Esophagus squamous epithelium (tissue), 4 donors: ENCODE data around the gene HEY2.

Experiments
- POLR2A ChIP-seq, 4 donors: fragments of 450-650 bp; IDR thresholded peaks; one replicate each; pipeline ENCODE4 v1.6.1; 2017; ENCODE audit warnings: antibody characterized with exemption in 4 of 4, mild to moderate bottlenecking in 4 of 4, moderate library complexity in 3 of 4
- TF ChIP-seq, protein P1 (sequence below), 6 experiments: fragments of 450-650 bp in 4 of 6; fragments of 200-600 bp in 2 of 6; sonication (generic) in 2 of 6; IDR thresholded peaks; one replicate each; pipeline ENCODE4 v1.5.1; 2016 to 2019; ENCODE audit warnings: antibody characterized with exemption in 6 of 6, mild to moderate bottlenecking in 4 of 6, moderate library complexity in 4 of 6

DNA sequence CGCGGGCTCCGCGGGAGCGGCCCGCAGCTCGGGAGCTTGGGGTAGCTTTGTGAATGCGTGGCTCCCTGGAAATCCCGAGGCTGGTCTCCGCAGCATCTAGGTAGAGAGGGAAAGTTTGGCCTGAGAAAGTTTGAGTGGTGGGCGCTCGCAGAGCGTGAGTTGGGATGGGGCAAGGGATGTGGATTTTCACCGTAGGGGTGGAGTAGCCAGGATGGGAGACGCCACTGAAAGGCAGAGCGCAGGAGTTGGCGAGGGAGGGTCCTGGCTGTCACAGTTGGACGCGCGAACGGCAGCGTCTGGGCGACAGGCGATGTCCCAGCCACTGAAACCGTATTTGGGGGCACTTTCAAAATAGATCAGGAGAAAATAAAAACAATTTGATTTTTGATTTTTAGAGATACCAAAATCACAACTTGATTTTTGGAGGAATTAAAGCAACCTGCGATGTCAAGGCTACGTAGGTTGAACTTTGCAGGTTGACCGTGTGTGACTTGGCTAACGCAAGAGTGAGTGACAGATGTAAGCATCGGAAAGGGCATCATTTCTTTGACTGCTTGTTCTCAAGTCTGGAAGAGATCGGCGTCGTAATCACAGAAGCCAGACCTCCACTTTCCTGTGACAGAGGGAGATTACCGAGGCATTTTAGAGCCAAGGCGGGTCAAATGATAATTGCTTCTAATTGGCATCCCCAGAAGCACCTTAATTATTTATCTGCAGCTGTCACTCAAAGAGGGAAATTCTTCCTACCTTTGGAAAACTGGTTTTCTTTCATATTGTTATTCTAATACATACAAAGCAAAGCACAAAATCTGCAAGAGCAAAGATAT is 646 bp downstream of the HEY2 start:
- no peak for TF ChIP-seq POLR2A (IDR thresholded peaks at IDR 0.05)
- TF ChIP-seq, protein P1, sequence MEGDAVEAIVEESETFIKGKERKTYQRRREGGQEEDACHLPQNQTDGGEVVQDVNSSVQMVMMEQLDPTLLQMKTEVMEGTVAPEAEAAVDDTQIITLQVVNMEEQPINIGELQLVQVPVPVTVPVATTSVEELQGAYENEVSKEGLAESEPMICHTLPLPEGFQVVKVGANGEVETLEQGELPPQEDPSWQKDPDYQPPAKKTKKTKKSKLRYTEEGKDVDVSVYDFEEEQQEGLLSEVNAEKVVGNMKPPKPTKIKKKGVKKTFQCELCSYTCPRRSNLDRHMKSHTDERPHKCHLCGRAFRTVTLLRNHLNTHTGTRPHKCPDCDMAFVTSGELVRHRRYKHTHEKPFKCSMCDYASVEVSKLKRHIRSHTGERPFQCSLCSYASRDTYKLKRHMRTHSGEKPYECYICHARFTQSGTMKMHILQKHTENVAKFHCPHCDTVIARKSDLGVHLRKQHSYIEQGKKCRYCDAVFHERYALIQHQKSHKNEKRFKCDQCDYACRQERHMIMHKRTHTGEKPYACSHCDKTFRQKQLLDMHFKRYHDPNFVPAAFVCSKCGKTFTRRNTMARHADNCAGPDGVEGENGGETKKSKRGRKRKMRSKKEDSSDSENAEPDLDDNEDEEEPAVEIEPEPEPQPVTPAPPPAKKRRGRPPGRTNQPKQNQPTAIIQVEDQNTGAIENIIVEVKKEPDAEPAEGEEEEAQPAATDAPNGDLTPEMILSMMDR (IDR thresholded peaks at IDR 0.05), result no peak
